Chondrocyte (in vitro differentiated cells): Measurements from ENCODE around the gene MORN1. TPM values are rescaled to one million over a fixed set of nuclear protein-coding genes. Genes with fewer than 3 reads are reported as not detected.

Source experiments
- DNase-seq: peaks from one replicate; pipeline ENCODE4 v3.0.0; 2021; ENCODE audit warnings: mixed read lengths, low spot score
- H3K27ac Mint-ChIP-seq: one replicate; pipeline ENCODE4 v1.8.0; 2021; ENCODE audit warnings: mild to moderate bottlenecking, moderate library complexity, mixed read lengths; ENCODE audit not compliant: unreplicated experiment
- H3K27me3 Mint-ChIP-seq: 2 replicates; pipeline ENCODE4 v1.8.0; 2021; ENCODE audit warnings: low read depth, mixed read lengths
- H3K36me3 Mint-ChIP-seq: 2 replicates; pipeline ENCODE4 v1.8.0; 2021; ENCODE audit warnings: low read depth, mixed read lengths
- H3K4me1 Mint-ChIP-seq: 2 replicates; pipeline ENCODE4 v1.8.0; 2021; ENCODE audit warnings: low read depth, mild to moderate bottlenecking, mixed read lengths
- H3K4me3 Mint-ChIP-seq: one replicate; pipeline ENCODE4 v1.8.0; 2021; ENCODE audit warnings: mild to moderate bottlenecking, moderate library complexity, mixed read lengths; ENCODE audit not compliant: unreplicated experiment
- H3K9me3 Mint-ChIP-seq: 2 replicates; pipeline ENCODE4 v1.8.0; 2021; ENCODE audit warnings: low read depth, mixed read lengths
- total RNA-seq: library from RNA; stranded (reverse); gene quantifications from 3 replicates; pipeline ENCODE4 v1.2.1, GENCODE V29; 2021
- TF ChIP-seq, protein P1 (sequence below): fragments of 200-600 bp; sonication (generic); IDR thresholded peaks from 2 replicates; pipeline ENCODE4 v1.5.0; 2021; ENCODE audit warnings: antibody characterized with exemption, mild to moderate bottlenecking, moderate library complexity

The MORN1 gene
- total RNA-seq, 1 donor from 2014 or later = 6.7 TPM

DNA sequence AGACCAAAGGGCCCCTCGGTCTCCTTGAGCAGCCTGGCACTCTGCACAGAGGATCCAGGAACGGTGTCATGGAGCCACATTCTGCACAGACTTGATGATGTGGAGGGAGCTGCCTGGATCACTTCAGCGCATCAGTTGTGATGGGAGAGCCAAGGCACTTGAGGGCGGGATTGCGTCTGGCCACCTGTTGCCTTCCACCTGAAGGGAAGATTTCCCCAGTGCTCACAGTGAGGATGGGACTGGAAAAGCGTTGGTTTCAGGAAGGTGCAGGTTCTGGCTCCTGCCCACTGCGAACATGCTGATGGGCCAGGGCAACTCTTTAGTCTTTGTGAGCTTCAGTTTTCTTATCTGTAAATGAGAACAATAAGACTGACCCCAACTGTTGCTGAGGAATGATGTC, 2.9 kb upstream of the MORN1 start:
- H3K9me3 Mint-ChIP-seq = no peaks in the 10 kb centered on the region
- no peaks in the 10 kb centered on the region for H3K27me3 Mint-ChIP-seq
- H3K4me3 Mint-ChIP-seq = no peak overlapping the region
- H3K4me1 Mint-ChIP-seq = peaks cover 37% of the 10 kb centered on the region
- DNase-seq = no peak
- H3K27ac Mint-ChIP-seq = no peak overlapping the region
- peaks cover 14% of the 10 kb centered on the region for H3K36me3 Mint-ChIP-seq
- TF ChIP-seq, protein P1, sequence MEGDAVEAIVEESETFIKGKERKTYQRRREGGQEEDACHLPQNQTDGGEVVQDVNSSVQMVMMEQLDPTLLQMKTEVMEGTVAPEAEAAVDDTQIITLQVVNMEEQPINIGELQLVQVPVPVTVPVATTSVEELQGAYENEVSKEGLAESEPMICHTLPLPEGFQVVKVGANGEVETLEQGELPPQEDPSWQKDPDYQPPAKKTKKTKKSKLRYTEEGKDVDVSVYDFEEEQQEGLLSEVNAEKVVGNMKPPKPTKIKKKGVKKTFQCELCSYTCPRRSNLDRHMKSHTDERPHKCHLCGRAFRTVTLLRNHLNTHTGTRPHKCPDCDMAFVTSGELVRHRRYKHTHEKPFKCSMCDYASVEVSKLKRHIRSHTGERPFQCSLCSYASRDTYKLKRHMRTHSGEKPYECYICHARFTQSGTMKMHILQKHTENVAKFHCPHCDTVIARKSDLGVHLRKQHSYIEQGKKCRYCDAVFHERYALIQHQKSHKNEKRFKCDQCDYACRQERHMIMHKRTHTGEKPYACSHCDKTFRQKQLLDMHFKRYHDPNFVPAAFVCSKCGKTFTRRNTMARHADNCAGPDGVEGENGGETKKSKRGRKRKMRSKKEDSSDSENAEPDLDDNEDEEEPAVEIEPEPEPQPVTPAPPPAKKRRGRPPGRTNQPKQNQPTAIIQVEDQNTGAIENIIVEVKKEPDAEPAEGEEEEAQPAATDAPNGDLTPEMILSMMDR = no peak

- peaks cover 12% of the 10 kb centered on the region for H3K36me3 Mint-ChIP-seq
- no peak for DNase-seq
- H3K4me1 Mint-ChIP-seq = peaks cover 37% of the 10 kb centered on the region
- TF ChIP-seq, protein P1 = no peak
- peak overlapping the region; percentile 43 for H3K27ac Mint-ChIP-seq
- H3K4me3 Mint-ChIP-seq = peak overlapping the region; percentile 80
- no peaks in the 10 kb centered on the region for H3K27me3 Mint-ChIP-seq
- H3K9me3 Mint-ChIP-seq = no peaks in the 10 kb centered on the region
Measured at GRCh38 chr1:2393471-2393877, 2.1 kb upstream of the MORN1 start.

- H3K4me1 Mint-ChIP-seq = peaks cover 37% of the 10 kb centered on the region
- TF ChIP-seq, protein P1 = no peak
- H3K4me3 Mint-ChIP-seq = peak overlapping the region; percentile 80
- no peaks in the 10 kb centered on the region for H3K27me3 Mint-ChIP-seq
- peak; percentile 90 for DNase-seq
- H3K36me3 Mint-ChIP-seq = peaks cover 12% of the 10 kb centered on the region
- peak overlapping the region; percentile 83 for H3K27ac Mint-ChIP-seq
- no peaks in the 10 kb centered on the region for H3K9me3 Mint-ChIP-seq
Measured at GRCh38 chr1:2392686-2393085, 1.3 kb upstream of the MORN1 start.

- no peak for DNase-seq
- no peaks in the 10 kb centered on the region for H3K27me3 Mint-ChIP-seq
- TF ChIP-seq, protein P1 = no peak
- H3K9me3 Mint-ChIP-seq = no peaks in the 10 kb centered on the region
- peak overlapping the region; percentile 83 for H3K27ac Mint-ChIP-seq
- H3K4me3 Mint-ChIP-seq = peak overlapping the region; percentile 80
- H3K36me3 Mint-ChIP-seq = peaks cover 9% of the 10 kb centered on the region
- peaks cover 37% of the 10 kb centered on the region for H3K4me1 Mint-ChIP-seq
Measured at GRCh38 chr1:2391931-2392509, 666 bp upstream of the MORN1 start.

- Mint-ChIP-seq H3K4me3 (peak overlapping the region; percentile 69), H3K4me1 (peaks cover 33% of the 10 kb centered on the region), H3K27ac (no peak overlapping the region), H3K36me3 (peaks cover 3% of the 10 kb centered on the region), H3K27me3 (no peaks in the 10 kb centered on the region), H3K9me3 (no peaks in the 10 kb centered on the region)
- TF ChIP-seq, protein P1 = no peak
- DNase-seq = peak; percentile 50
Measured at GRCh38 chr1:2389644-2390043, 1.7 kb downstream of the MORN1 start.
